Measurements from ENCODE around the gene SLC6A6. TPM values are rescaled to one million over a fixed set of nuclear protein-coding genes. Genes with fewer than 3 reads are reported as not detected.

SLC6A6 gene
- total RNA-seq, 2 experiments from 2014 or later, result 43.4 to 48.8 TPM

DNA sequence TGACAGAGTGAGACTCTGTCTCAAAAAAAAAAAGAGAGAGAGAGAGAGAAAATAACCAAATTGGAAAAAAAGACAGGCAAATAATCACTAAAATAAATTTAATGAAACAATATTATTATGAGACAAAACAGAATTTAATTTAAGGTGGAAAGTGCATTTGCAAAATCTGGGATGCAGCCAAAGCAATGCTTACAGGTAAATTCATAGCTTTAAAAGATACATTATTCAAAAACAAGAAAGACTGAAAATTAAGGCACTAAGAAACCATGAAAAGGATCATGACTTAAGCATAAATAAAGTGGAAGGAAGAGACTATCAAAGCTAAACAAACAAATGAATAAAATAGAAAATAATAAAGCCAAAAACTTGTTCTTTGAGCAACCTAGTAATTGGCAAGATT is 100.1 kb downstream of the SLC6A6 start:
- intact Hi-C loops (cut with micrococcal nuclease), result no loop called here
- H3K36me3 Mint-ChIP-seq (ENCODE audit: low read depth), result no peaks in the 10 kb centered on the region
- peaks cover 4% of the 10 kb centered on the region for H3K27me3 Mint-ChIP-seq
- DNase-seq (no peak), ATAC-seq (no peak)
- H3K4me1 Mint-ChIP-seq (ENCODE audit: low read depth), result no peaks in the 10 kb centered on the region
- no peak overlapping the region for H3K27ac Mint-ChIP-seq
- TF ChIP-seq, protein P1, sequence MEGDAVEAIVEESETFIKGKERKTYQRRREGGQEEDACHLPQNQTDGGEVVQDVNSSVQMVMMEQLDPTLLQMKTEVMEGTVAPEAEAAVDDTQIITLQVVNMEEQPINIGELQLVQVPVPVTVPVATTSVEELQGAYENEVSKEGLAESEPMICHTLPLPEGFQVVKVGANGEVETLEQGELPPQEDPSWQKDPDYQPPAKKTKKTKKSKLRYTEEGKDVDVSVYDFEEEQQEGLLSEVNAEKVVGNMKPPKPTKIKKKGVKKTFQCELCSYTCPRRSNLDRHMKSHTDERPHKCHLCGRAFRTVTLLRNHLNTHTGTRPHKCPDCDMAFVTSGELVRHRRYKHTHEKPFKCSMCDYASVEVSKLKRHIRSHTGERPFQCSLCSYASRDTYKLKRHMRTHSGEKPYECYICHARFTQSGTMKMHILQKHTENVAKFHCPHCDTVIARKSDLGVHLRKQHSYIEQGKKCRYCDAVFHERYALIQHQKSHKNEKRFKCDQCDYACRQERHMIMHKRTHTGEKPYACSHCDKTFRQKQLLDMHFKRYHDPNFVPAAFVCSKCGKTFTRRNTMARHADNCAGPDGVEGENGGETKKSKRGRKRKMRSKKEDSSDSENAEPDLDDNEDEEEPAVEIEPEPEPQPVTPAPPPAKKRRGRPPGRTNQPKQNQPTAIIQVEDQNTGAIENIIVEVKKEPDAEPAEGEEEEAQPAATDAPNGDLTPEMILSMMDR (IDR thresholded peaks at IDR 0.05), result no peak
- H3K4me3 Mint-ChIP-seq, result no peak overlapping the region
- peaks cover 13% of the 10 kb centered on the region for H3K9me3 Mint-ChIP-seq
- ChIA-PET CTCF (interaction anchor here (0.8 kb wide), 1 partner anchor 36 kb away, joined by 3 read pairs; no protein-coding TSS in a partner anchor), POLR2A (no interaction called here)

- Mint-ChIP-seq H3K4me1 (ENCODE audit: low read depth) (no peaks in the 10 kb centered on the region), H3K9me3 (peaks cover 13% of the 10 kb centered on the region), H3K36me3 (ENCODE audit: low read depth) (no peaks in the 10 kb centered on the region), H3K4me3 (no peak overlapping the region), H3K27me3 (peaks cover 2% of the 10 kb centered on the region), H3K27ac (no peak overlapping the region)
- DNase-seq, result no peak
- CTCF ChIA-PET, result no interaction called here
- TF ChIP-seq, protein P1 (IDR thresholded peaks at IDR 0.05), result no peak
- intact Hi-C loops (cut with micrococcal nuclease), result no loop called here
- no peak for ATAC-seq
- POLR2A ChIA-PET, result no interaction called here
Measured at GRCh38 chr3:14503033-14503705, 100.8 kb downstream of the SLC6A6 start.

DNA sequence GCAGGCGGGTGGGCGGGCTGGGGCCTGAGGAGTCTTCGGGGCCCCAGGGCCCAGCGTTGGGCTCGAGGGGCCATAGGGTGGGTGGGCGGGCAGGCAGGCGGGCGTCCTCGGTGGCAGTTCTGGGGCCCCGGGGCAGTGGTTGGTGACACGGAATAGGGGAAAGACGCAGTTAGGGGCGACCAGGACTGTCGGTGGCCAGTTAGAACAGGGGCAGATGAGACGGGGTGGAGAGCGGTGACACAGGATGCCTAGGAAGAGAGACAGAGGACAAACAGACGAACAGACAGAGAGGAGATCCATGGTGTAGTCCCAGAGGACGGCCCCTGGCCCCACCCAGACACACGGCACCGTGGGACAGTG is 101.3 kb downstream of the SLC6A6 start:
- CTCF ChIA-PET, result no interaction called here
- POLR2A ChIA-PET, result no interaction called here
- Mint-ChIP-seq H3K4me3 (no peak overlapping the region), H3K9me3 (peaks cover 13% of the 10 kb centered on the region), H3K36me3 (ENCODE audit: low read depth) (no peaks in the 10 kb centered on the region), H3K4me1 (ENCODE audit: low read depth) (no peaks in the 10 kb centered on the region), H3K27me3 (peaks cover 2% of the 10 kb centered on the region), H3K27ac (no peak overlapping the region)
- intact Hi-C loops (cut with micrococcal nuclease), result no loop called here
- ATAC-seq (no peak), DNase-seq (no peak)
- TF ChIP-seq, protein P1 (IDR thresholded peaks at IDR 0.05), result no peak

DNA sequence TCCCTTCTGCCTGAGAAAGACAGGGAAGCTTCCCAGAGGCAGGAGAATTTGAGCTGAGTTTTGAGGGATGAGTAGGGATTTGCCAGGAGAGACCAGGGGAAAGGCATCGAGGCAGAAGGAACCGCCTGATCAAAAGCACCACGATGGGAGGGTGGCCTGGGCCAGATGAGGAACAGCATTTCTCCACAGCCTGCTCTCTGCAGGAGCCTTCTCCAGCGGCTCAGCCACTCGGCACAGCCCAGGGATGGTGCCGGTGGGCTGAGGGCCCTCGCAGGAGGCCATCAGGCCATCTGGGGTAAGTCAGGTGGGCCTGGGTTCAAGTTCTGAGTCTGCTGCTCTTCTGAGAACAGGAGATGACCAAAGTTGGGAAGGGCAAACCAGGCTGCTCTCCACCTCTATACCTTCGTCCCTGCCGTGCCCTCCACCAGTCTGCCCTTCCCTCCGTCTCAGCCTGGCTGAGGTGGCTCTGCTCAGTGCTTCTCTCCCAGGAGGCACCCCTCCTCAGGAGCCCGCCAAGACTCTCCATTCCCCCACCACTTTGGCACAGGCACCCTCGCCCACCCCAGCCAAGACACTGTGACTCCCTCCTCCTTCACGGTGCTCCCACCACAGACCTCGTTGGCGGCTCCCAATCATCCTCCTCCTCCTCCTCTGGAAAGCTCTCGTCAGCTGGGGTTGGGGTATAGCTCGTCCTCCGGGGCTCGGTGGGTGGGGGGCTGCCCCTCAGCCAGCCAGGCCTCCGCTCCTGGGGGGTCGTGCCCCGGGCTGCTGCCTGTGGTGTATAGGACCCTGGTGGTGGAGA is 102.8 kb downstream of the SLC6A6 start:
- no peaks in the 10 kb centered on the region for H3K36me3 Mint-ChIP-seq (ENCODE audit: low read depth)
- peaks cover 1% of the 10 kb centered on the region for H3K27me3 Mint-ChIP-seq
- DNase-seq (no peak), ATAC-seq (no peak)
- H3K4me1 Mint-ChIP-seq (ENCODE audit: low read depth), result no peaks in the 10 kb centered on the region
- ChIA-PET CTCF (interaction anchor here (1.0 kb wide), 1 partner anchor 276 kb away, joined by 3 read pairs; no protein-coding TSS in a partner anchor), POLR2A (interaction anchor here (0.9 kb wide), 1 partner anchor 15 kb away, joined by 3 read pairs; no protein-coding TSS in a partner anchor)
- H3K9me3 Mint-ChIP-seq, result peaks cover 10% of the 10 kb centered on the region
- intact Hi-C loops (cut with micrococcal nuclease), result loop anchor here (5.0 kb wide), 1 partner anchor 42 kb away; no protein-coding TSS in a partner anchor
- TF ChIP-seq, protein P1 (IDR thresholded peaks at IDR 0.05), result no peak
- no peak overlapping the region for H3K27ac Mint-ChIP-seq
- no peak overlapping the region for H3K4me3 Mint-ChIP-seq
